Hepatocyte (in vitro differentiated cells): ENCODE measurements around the gene PDLIM7. TPM values are rescaled to one million over a fixed set of nuclear protein-coding genes. Genes with fewer than 3 reads are reported as not detected.

Source experiments
- DNase-seq: peaks from one replicate; pipeline ENCODE4 v3.0.0-alpha.2; 2016; ENCODE audit warnings: low spot score
- H2AFZ ChIP-seq: fragments of 200-600 bp; sonication (generic); 2 replicates; pipeline ENCODE4 v1.6.0; 2016; ENCODE audit warnings: antibody characterized with exemption, mild to moderate bottlenecking
- H3K27ac ChIP-seq: fragments of 200-600 bp; sonication (generic); 2 replicates; pipeline ENCODE4 v1.5.1; 2016; ENCODE audit warnings: mild to moderate bottlenecking
- H3K27me3 ChIP-seq: fragments of 200-600 bp; sonication (generic); 2 replicates; pipeline ENCODE4 v1.6.1; 2016
- H3K36me3 ChIP-seq: fragments of 200-600 bp; sonication (generic); replicated peaks from 2 replicates; pipeline ENCODE4 v1.5.1; 2016; ENCODE audit warnings: low read depth; ENCODE audit not compliant: insufficient read depth
- H3K4me1 ChIP-seq: fragments of 200-600 bp; sonication (generic); 2 replicates; pipeline ENCODE4 v1.5.1; 2016; ENCODE audit warnings: mild to moderate bottlenecking, moderate library complexity; ENCODE audit not compliant: insufficient read depth
- H3K4me2 ChIP-seq: fragments of 200-600 bp; sonication (generic); 2 replicates; pipeline ENCODE4 v1.6.0; 2016
- H3K4me3 ChIP-seq: fragments of 200-600 bp; sonication (generic); 2 replicates; pipeline ENCODE4 v1.5.1; 2016; ENCODE audit warnings: mild to moderate bottlenecking
- H3K79me2 ChIP-seq: fragments of 200-600 bp; sonication (generic); 2 replicates; pipeline ENCODE4 v1.6.0; 2017; ENCODE audit warnings: mild to moderate bottlenecking
- H3K9me2 ChIP-seq: fragments of 200-600 bp; sonication (generic); replicated peaks from 2 replicates; pipeline ENCODE4 v1.6.0; 2017; ENCODE audit warnings: mild to moderate bottlenecking; ENCODE audit not compliant: insufficient read depth
- H3K9me3 ChIP-seq: fragments of 200-600 bp; sonication (generic); 2 replicates; pipeline ENCODE4 v1.5.1; 2016; ENCODE audit warnings: low read depth, mild to moderate bottlenecking
- H4K20me1 ChIP-seq: fragments of 200-600 bp; sonication (generic); 2 replicates; pipeline ENCODE4 v1.6.0; 2016; ENCODE audit warnings: mild to moderate bottlenecking; ENCODE audit not compliant: insufficient read depth, poor library complexity, severe bottlenecking
- EZH2 ChIP-seq: fragments of 200-600 bp; sonication (generic); IDR thresholded peaks from 2 replicates; pipeline ENCODE4 v1.6.1; 2016; ENCODE audit warnings: antibody characterized with exemption, mild to moderate bottlenecking, borderline replicate concordance
- EZH2phosphoT487 ChIP-seq: fragments of 200-600 bp; sonication (generic); IDR thresholded peaks from one replicate; pipeline ENCODE4 v1.6.1; 2018; ENCODE audit warnings: antibody characterized with exemption, mild to moderate bottlenecking, low read depth, moderate library complexity; ENCODE audit not compliant: unreplicated experiment, severe bottlenecking
- whole genome bisulfite sequencing: methylation state at CpG from one replicate; pipeline ENCODE4 v1.1.6; 2016; ENCODE audit warnings: low lambda C conversion rate; ENCODE audit errors: missing lambda C conversion rate; 5-methylcytosine and 5-hydroxymethylcytosine counted together
- polyA plus RNA-seq: library from polyadenylated mRNA; unstranded; fragments of >200 nt; fragmentation: Nextera tagmentation; extraction: Ambion mirVana; gene quantifications from 2 replicates; pipeline ENCODE4 v1.2.1, GENCODE V29; 2016
- total RNA-seq: library from RNA; depleted of rRNA; stranded (reverse); fragments of >200 nt; gene quantifications from 2 replicates; pipeline ENCODE4 v1.2.3, GENCODE V29; 2014
- TF ChIP-seq, protein P1 (sequence below): fragments of 200-600 bp; sonication (generic); IDR thresholded peaks from 2 replicates; pipeline ENCODE4 v1.5.1; 2016; ENCODE audit warnings: antibody characterized with exemption, mild to moderate bottlenecking; ENCODE audit not compliant: poor library complexity

Gene PDLIM7
- total and polyA plus RNA-seq, 2 experiments from 2014 or later = 57.1 to 143 TPM

DNA sequence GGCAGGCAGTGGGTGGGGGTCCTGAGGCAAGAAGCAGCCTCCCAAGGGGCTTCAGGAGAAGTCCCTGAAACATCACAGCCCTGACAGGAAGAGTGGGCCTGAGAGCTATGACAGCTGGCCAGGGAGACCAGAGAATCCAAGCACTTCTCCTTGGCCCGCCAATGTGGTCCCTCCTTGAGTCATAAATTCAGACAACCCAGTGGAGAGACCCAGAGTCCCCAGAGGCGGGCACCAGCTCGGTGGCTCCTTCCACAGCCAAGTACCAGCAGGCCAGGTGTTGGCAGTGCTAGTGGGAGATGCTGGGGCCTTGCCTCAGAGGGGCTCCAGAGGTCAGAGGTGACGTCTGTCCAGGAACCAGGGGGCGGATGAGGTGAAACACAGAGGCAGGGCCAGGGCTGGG lies 13.8 kb upstream of the PDLIM7 start:
- Histone ChIP-seq H3K9me2 (no peaks in the 10 kb centered on the region), H3K27me3 (no peaks in the 10 kb centered on the region), H3K79me2 (peaks cover 12% of the 10 kb centered on the region), H3K36me3 (no peaks in the 10 kb centered on the region), H3K4me3 (no peak overlapping the region), H2AFZ (no peak overlapping the region), H3K9me3 (no peaks in the 10 kb centered on the region), H3K4me2 (no peak overlapping the region), H4K20me1 (no peaks in the 10 kb centered on the region), H3K27ac (no peak overlapping the region), H3K4me1 (peaks cover 4% of the 10 kb centered on the region)
- TF ChIP-seq EZH2 (no peak), EZH2phosphoT487 (no peak)
- TF ChIP-seq, protein P1, sequence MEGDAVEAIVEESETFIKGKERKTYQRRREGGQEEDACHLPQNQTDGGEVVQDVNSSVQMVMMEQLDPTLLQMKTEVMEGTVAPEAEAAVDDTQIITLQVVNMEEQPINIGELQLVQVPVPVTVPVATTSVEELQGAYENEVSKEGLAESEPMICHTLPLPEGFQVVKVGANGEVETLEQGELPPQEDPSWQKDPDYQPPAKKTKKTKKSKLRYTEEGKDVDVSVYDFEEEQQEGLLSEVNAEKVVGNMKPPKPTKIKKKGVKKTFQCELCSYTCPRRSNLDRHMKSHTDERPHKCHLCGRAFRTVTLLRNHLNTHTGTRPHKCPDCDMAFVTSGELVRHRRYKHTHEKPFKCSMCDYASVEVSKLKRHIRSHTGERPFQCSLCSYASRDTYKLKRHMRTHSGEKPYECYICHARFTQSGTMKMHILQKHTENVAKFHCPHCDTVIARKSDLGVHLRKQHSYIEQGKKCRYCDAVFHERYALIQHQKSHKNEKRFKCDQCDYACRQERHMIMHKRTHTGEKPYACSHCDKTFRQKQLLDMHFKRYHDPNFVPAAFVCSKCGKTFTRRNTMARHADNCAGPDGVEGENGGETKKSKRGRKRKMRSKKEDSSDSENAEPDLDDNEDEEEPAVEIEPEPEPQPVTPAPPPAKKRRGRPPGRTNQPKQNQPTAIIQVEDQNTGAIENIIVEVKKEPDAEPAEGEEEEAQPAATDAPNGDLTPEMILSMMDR = no peak
- DNase-seq = no peak
- WGBS = 96% methylated on average over 5 of the region's 5 CpGs

DNA sequence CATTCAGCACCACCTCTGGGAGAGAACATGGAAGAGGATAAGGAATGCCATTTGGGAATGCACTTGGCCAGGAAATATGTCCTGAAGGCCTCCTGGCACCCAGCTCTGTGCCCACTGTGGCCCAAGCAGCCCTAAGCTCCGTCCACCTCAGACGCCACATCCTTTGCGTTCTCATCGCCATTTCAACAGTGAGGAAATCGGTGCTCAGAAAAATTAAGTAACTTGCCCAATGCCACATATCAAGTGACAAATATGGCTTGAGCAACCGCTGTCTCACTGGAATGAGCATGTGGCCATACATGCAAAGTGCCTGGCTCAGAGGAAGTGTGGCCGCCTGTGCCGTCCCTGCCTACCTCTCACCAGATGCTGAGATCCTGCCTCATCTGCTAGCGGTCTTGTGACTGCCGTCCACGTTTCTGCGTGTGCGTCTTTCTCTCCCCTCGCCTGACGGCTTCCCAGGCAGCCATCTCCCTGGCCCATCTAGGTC lies 13.2 kb upstream of the PDLIM7 start:
- Histone ChIP-seq H3K4me3 (no peak overlapping the region), H3K36me3 (no peaks in the 10 kb centered on the region), H3K9me3 (no peaks in the 10 kb centered on the region), H3K27me3 (no peaks in the 10 kb centered on the region), H3K4me2 (no peak overlapping the region), H3K27ac (no peak overlapping the region), H3K79me2 (peaks cover 6% of the 10 kb centered on the region), H3K9me2 (no peaks in the 10 kb centered on the region), H3K4me1 (no peaks in the 10 kb centered on the region), H4K20me1 (no peaks in the 10 kb centered on the region), H2AFZ (no peak overlapping the region)
- 94% methylated on average over 15 of the region's 15 CpGs for WGBS
- TF ChIP-seq EZH2phosphoT487 (no peak), EZH2 (no peak)
- TF ChIP-seq, protein P1 = no peak
- no peak for DNase-seq

DNA sequence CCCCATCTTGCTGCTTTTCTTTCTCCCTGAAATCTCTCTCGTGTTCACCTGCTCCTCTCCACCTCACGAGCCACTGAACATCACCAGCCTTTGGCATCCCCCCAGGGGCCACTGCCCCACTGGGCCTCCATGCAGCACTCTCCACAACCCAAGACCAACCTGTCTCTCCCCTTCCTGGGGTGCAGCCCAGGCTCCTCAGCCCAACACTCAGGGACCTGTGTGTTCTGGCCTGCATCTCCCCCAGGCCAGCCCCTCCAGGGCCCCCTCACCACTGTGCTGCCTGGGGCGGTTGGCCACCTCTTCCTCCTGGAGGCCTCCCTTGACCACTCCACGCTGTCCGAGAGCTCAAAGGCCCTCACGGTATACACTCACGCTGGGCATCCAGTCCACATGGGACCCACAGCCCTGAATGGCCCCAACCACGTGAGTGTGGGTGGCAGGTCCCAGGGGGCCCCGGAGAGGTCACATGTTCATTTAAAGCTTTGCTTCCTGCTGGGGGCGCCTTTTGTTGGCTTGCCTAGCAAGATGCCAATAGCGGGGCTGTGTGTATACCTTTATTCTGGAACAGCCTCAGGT lies 12.7 kb upstream of the PDLIM7 start:
- DNase-seq = no peak
- Histone ChIP-seq H3K4me1 (no peaks in the 10 kb centered on the region), H3K36me3 (no peaks in the 10 kb centered on the region), H3K79me2 (peaks cover under 1% of the 10 kb centered on the region), H3K4me3 (no peak overlapping the region), H4K20me1 (no peaks in the 10 kb centered on the region), H3K27ac (no peak overlapping the region), H2AFZ (no peak overlapping the region), H3K9me3 (no peaks in the 10 kb centered on the region), H3K9me2 (no peaks in the 10 kb centered on the region), H3K27me3 (no peaks in the 10 kb centered on the region), H3K4me2 (no peak overlapping the region)
- TF ChIP-seq, protein P1 = no peak
- no peak for TF ChIP-seq EZH2
- TF ChIP-seq EZH2phosphoT487 = no peak
- WGBS = 91% methylated on average over 11 of the region's 11 CpGs
